Measurements from ENCODE around the gene SIK3.

- no peak for TF ChIP-seq CTCF (IDR thresholded peaks at IDR 0.05; ENCODE audit: low read length)
- no peak for TF ChIP-seq EZH2 (optimal IDR thresholded peaks at IDR 0.05; ENCODE audit: low read depth, low read length)
- no peak for TF ChIP-seq EZH2phosphoT487 (IDR thresholded peaks at IDR 0.05; ENCODE audit: low read length)
Observed at GRCh38 chr11:117076941-117077691, 21.1 kb downstream of the SIK3 start.

Data from MM.1S (cell line).